DMS114 treated with DMSO at 0.1 percent for 48 hours (cell line): Measurements from ENCODE around the gene RBM19.

ENCODE experiments used
- DNase-seq: peaks from one replicate; lab custom pipeline; 2025; ENCODE audit not compliant: unreplicated experiment; lab: John Stamatoyannopoulos, UW

RBM19 gene

GRCh38 chr12:113889891-113890581, 76.1 kb downstream of the RBM19 start:
- DNase-seq = no peak

GRCh38 chr12:113889076-113889475, 77.0 kb downstream of the RBM19 start:
- no peak for DNase-seq

GRCh38 chr12:113888435-113888834, 77.7 kb downstream of the RBM19 start:
- no peak for DNase-seq

DNA sequence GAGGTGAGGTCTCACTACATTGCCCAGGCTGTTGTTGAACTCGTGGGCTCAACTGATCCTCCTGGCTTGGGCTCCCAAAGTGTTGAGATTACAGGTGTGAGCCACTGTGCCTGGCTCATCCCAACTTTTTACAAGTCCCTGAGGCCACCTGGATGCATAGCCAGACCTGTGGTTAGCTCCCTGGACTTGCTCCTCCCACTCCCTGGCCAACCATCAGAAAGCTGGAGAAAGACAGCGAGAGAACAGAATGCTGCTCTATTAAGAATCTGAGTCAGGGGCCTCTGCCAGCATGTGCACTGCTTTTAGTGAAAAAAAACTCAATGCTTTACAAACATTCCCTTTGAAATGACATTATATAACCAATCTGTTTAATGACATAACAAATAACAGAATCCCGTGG, 78.2 kb downstream of the RBM19 start:
- no peak for DNase-seq

GRCh38 chr12:113886721-113887120, 79.4 kb downstream of the RBM19 start:
- DNase-seq = no peak

- no peak for DNase-seq
Measured at GRCh38 chr12:113884392-113884791, 81.7 kb downstream of the RBM19 start.

DNA sequence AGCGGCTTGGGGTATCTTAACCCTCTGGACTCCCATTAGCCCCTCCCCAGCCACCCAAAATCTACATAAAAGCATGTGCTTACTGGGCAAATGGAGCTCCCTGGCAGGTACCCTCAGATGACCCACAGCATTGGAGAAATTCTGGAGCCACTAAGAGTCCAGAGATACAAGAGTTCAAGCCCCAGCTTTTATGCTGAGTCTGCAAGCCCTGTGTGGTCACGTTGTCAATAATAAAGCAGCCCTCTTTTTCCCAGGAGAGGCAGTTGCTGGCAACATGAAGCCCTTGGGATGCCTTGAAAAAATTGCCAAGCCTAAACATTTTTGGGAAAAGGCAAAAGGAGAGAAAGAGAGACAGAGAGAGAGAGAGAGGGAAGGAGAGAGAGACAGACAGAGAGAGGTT, 83.4 kb downstream of the RBM19 start:
- no peak for DNase-seq

- no peak for DNase-seq
Measured at GRCh38 chr12:113880988-113881962, 84.8 kb downstream of the RBM19 start.

DNA sequence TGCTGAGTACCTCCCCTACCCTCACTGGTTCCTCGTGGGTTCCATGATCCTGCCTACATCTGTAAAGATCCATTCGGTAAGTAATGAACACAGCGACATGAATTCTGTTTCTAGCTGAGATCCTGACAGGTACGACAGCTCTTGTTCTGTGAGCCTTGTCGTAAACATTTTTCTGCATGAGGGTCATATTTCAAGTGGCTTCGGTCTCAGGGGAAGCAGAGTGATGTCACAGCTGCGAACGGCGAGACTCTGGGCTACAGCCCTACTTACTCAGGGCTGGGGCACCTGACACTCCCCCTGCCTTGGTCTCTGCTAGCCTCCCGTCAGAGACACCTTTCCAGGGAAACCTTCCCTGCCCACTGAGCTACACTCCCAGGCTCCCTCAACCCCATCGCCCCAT, 85.8 kb downstream of the RBM19 start:
- DNase-seq = no peak

- DNase-seq = no peak
Measured at GRCh38 chr12:113879658-113880057, 86.5 kb downstream of the RBM19 start.

DNA sequence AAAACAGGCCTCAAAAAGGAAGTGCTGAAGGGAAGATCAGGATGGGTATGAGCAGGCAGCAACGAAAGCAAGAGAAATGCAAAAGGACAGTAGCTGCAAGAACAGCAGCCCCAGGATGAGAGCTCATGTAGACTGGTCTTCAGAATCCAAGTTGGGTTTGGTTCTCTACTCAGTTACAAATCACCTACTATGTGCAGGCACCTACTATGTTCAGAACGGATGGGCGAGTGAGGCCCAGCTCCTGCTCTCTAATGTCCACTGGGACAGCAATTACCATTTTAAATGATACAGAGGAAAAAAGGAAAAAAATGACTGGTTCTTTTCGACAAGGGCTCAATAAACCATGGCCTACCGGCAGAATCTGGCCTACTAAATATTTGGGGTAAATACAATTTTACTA, 88.5 kb downstream of the RBM19 start:
- no peak for DNase-seq

DNA sequence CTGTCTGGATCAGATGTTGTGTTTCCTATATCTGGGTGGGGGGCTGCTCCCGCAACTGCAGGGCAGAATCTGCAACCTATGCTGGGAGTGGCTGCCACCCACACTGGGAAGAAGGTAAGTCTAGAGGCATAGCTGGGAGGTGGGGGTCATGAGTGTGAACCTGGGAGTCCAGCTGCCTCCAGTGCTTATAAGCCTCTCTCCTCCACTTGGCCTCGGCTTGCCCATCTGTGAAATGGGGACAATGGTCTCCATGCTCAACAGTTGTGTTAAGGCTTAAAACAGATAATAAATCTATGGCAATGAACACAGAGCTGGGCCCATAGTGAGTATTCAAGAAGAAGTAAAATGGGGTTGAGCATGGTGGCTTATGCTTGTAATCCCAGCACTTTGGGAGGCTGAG, 90.0 kb downstream of the RBM19 start:
- no peak for DNase-seq

DNA sequence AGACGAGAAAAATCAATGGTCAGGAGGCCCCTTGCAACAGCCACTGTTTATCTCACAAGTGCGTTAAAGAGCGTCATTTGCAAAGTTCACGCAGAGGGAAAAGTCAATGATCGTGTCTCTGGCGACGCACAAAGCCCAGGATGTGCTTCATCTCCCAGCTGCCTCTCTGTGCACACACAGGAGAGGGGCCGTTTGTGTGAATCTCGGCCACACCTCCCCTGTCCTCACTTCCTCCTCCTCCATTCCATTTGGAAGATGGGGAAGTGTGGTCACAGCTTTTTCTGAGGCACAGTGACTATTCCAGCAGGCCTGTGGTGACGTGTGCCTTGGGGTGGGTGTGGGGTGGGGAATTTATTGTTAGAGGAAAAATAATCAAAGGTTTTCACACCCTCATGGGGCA, 90.4 kb downstream of the RBM19 start:
- DNase-seq = no peak

DNA sequence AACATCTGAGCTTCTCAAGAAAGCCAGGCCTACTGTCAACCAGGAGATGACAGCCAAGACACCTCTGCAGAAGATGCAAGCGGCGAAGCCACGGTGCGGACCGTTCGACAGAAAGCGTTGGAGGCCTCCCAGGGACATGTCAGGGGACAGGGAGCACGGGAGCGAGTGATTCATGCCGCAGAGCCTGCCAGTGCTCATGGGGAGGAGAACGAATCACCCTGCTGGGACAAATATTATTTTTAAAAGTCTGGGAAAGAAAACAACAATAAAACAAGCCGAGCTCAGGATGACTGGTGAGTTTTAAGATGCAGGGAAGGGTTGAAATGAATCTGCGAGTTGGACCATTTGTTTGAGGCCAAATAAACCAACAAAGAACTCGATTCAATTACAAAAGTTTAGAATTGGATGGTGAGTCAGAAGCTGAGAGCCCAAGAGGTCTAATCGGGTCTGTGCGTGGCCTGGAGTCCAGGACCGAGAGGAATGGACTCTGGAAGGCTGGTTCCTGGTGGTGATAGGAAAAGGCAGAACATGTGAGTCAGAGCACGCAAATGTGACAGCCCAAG, 91.0 kb downstream of the RBM19 start:
- DNase-seq = no peak

DNA sequence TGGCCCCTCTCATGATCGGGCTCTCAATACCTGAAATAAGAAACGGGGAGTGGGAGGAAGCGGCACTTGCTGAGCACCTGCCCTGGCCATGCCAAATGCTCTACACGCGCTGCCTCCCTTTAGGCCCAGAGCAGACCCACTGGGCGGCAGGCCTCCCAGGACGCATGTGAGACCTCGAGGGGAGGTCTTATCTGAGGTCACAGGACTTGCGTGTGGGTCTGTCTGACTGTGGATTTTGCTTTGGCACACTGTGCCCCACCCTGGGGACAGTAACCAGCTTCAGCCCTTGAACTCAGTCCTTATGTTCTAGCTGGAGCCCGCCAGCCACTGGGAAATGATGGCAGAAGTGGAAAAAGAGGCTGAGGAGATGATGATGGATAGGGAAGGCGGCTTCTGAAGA, 91.8 kb downstream of the RBM19 start:
- no peak for DNase-seq

DNA sequence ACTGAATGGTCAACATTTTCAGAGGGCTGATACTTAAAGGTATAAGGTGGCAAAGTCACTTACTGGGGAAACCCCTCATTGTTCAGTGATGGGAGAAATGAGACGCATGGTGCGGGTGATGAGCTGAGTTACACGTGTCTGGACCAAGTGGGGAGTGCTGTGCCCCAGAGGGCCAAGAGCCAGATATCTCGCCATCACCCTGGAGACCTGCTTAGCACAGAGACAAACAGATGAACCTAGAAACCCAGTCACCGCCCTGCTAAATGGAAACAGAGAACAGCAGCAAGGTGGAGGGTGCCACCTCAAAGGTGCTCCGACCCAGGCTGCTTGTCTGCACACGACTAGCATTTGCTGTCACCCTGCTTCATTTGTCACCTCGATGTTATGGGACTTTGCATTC, 92.4 kb downstream of the RBM19 start:
- DNase-seq = no peak

DNA sequence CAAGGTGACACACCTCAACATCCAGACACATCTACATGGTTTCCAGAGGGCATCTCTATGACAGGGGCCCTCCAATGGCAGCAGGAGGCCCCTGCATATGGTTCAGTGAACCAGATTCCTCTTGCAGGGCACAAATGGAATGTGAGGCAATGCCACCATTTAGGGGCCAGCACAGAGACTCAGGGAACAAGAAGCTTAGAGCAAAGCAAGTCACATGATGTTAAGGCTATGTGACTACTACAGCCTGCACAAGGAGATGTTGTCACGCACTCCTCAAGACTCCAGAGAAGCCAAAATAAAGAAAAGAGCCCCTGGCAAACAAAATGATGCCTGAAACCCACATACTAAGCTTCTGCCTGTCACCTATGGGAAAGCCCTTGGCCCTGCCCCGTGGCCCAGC, 95.2 kb downstream of the RBM19 start:
- no peak for DNase-seq

- no peak for DNase-seq
Measured at GRCh38 chr12:113870035-113870434, 96.1 kb downstream of the RBM19 start.

GRCh38 chr12:113868365-113868764, 97.8 kb downstream of the RBM19 start:
- no peak for DNase-seq

- DNase-seq = no peak
Measured at GRCh38 chr12:113867258-113867657, 98.9 kb downstream of the RBM19 start.

- no peak for DNase-seq
Measured at GRCh38 chr12:113866496-113866895, 99.6 kb downstream of the RBM19 start.

- no peak for DNase-seq
Measured at GRCh38 chr12:113863455-113863845, 102.7 kb downstream of the RBM19 start.
